ENCODE measurements around the gene FAM110C. TPM values are rescaled to one million over a fixed set of nuclear protein-coding genes. Genes with fewer than 3 reads are reported as not detected.

FAM110C gene, protein sequence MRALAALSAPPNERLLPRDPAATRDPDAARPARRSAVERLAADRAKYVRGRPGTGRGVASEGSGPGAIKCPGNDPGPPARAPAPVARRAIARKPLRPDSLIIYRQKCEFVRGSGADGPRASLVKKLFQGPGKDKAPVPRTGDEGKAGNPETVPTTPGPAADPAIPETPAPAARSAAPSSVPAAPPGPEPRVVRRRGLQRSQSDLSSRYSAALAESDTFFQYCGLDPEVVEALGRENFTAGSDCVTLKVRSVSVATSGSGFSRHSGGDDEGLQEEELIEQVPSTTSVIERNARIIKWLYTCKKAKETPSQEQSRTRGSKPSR
- total RNA-seq (2014; rRNA removed) (5.0 and 6.8 TPM in 2 replicates), Bru-seq, nascent RNA (percentile 79 among the genes with signal in this experiment), BruChase-seq, experiment 1, labeled RNA remaining after a 6-hour chase (percentile 67 among the genes with signal in this experiment), BruChase-seq, experiment 2, labeled RNA remaining after a 2-hour chase (percentile 76 among the genes with signal in this experiment)
- long read RNA-seq, partial matches to known transcripts: 0 of 10 reads
- long read RNA-seq, other reads (novel, unspliced or antisense): 6 of 10 reads

DNA sequence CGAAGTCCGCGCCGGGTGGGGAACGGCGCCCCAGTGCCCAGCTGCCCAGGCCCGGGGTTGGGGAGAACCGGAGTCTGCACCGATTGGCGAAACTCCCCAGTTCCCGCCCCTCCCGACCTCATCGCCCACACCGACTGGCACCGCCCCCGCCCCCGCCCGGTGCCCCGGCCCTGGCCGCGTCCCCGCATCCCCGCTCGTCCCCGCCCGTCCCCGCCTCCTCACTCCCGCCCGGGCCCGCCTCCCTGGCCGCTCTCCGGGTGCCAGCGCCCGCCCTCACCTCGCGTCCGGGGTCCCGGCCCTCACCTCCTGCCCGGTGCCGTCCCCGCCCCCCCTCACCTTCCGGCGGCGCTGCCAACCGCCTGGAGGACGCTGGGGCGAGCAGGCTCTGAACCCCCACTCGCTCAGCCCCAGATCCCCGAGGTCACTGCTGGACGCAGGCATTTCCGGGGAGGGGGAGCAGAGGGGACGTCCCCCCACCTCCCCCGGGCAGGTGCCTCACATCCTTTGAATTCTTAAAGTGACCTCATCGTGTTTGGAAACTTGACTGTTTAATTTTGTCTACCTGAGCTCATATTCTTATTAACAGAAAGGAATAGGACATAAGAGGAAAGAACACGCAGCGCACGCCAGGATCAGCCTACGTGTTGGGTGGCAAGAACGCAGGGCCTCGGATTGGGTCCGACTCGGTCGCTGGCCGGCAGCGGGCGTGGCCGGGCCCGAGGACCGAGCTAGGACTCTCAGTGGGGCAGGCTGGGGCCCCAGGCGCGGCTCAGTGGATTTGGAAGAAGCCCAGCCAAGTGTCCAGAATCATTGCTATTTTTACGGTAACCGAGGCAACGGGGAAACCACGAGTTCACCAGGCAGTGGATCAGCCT lies at the start of gene FAM110C:
Gene FAM110C (minus strand): TSS at position 35 of the 875 bp plus-strand sequence. CDS start 120 bp downstream, outside the sequence.
- DNase-seq (peak; percentile 74), ATAC-seq (peak; percentile 68)
- H3K79me2 ChIP-seq (ENCODE audit: low read length): peaks cover 37% of the 10 kb centered on the region
- peaks cover 37% of the 10 kb centered on the region for H3K4me1 ChIP-seq (ENCODE audit: insufficient read depth, low read length)
- H3K9ac ChIP-seq (ENCODE audit: low read length): peak within 1 kb of the TSS; percentile 59
- peak within 1 kb of the TSS; percentile 84 for H2AFZ ChIP-seq (ENCODE audit: low read length)
- no peaks in the 10 kb centered on the region for H3K9me3 ChIP-seq (ENCODE audit: low read length)
- TF ChIP-seq CTCF (conservative IDR thresholded peaks at IDR 0.05; ENCODE audit: low read depth, low read length) (no peak), EZH2phosphoT487 (IDR thresholded peaks at IDR 0.05; ENCODE audit: borderline replicate concordance, low read length) (no peak), EZH2 (IDR thresholded peaks at IDR 0.05; ENCODE audit: low read length, unreplicated experiment) (no peak)
- BruUV-seq (replicated peaks): no TSS peak
- no peaks in the 10 kb centered on the region for H3K27me3 ChIP-seq (ENCODE audit: low read length)
- 0 out of 2 replicates have a peak, but pooled peaks cover 2% of the 10 kb centered on the region for H3K36me3 ChIP-seq (ENCODE audit: low read depth, low read length)
- peak within 1 kb of the TSS; percentile 97 for H3K4me2 ChIP-seq (ENCODE audit: low read length)
- ChIA-PET POLR2A (ENCODE audit: unreplicated experiment) (interaction anchor here (0.6 kb wide), 1 partner anchor 123 kb away, joined by 4 read pairs; no protein-coding TSS in a partner anchor), CTCF (no interaction called here)
- peaks cover 8% of the 10 kb centered on the region; the same call in 1 of the 2 replicates for H4K20me1 ChIP-seq (ENCODE audit: low read length)
- peak within 1 kb of the TSS; percentile 76 for H3K27ac ChIP-seq (ENCODE audit: low read length)
- no peaks in the 10 kb centered on the region for H3F3A ChIP-seq (ENCODE audit: low read length, unreplicated experiment)
- no peaks in the 10 kb centered on the region for H3K9me2 ChIP-seq (replicated peaks; ENCODE audit: low read length)
- intact Hi-C loops (cut with micrococcal nuclease): no loop called here
- H3K4me3 ChIP-seq (ENCODE audit: low read length): peak within 1 kb of the TSS; percentile 83

DNA sequence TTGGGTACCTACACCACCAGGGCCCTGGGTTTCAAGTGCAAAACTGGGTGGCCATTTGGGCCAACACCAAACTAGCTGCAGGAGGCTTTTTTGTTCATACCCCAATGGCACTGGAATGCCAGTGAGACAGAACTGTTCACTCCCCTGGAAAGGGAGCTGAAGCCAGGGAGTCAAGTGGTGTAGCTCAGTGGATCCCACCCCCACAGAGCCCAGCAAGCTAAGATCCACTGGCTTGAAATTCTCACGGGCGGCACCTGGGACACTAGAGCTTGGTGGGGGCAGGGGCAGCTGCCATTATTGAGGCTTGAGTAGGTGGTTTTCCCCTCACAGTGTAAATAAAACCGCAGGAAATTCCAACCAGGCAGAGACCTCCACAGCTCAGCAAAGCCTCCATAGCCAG lies 46.0 kb upstream of the FAM110C start:
- H3K9me2 ChIP-seq (replicated peaks; ENCODE audit: low read length): no peaks in the 10 kb centered on the region
- no peaks in the 10 kb centered on the region for H3K27me3 ChIP-seq (ENCODE audit: low read length)
- H3K27ac ChIP-seq (ENCODE audit: low read length): no peak overlapping the region
- no peak overlapping the region for H3K4me2 ChIP-seq (ENCODE audit: low read length)
- H3K9ac ChIP-seq (ENCODE audit: low read length): no peak overlapping the region
- H3K4me1 ChIP-seq (ENCODE audit: insufficient read depth, low read length): no peaks in the 10 kb centered on the region
- H3F3A ChIP-seq (ENCODE audit: low read length, unreplicated experiment): no peaks in the 10 kb centered on the region
- ChIA-PET CTCF (no interaction called here), POLR2A (ENCODE audit: unreplicated experiment) (no interaction called here)
- DNase-seq: no peak
- H4K20me1 ChIP-seq (ENCODE audit: low read length): no peaks in the 10 kb centered on the region
- intact Hi-C loops (cut with micrococcal nuclease): no loop called here
- no peak overlapping the region for H3K4me3 ChIP-seq (ENCODE audit: low read length)
- no peak for ATAC-seq
- H3K36me3 ChIP-seq (ENCODE audit: low read depth, low read length): no peaks in the 10 kb centered on the region
- H2AFZ ChIP-seq (ENCODE audit: low read length): no peak overlapping the region
- no TSS peak for BruUV-seq (replicated peaks)
- H3K79me2 ChIP-seq (ENCODE audit: low read length): no peaks in the 10 kb centered on the region
- TF ChIP-seq CTCF (conservative IDR thresholded peaks at IDR 0.05; ENCODE audit: low read depth, low read length): no peak
- no peak for TF ChIP-seq EZH2 (IDR thresholded peaks at IDR 0.05; ENCODE audit: low read length, unreplicated experiment)
- no peaks in the 10 kb centered on the region for H3K9me3 ChIP-seq (ENCODE audit: low read length)

Measured in PC-3 (cell line).